NCI-H2227 treated with DMSO at 0.1 percent for 48 hours (cell line): ENCODE measurements around the gene ATXN1.

Experiments
- DNase-seq: peaks from one replicate; lab custom pipeline; 2025; lab: John Stamatoyannopoulos, UW

ATXN1 gene

GRCh38 chr6:16434885-16435284 lies 326.4 kb downstream of the ATXN1 start:
- no peak for DNase-seq

GRCh38 chr6:16433338-16433890 lies 327.8 kb downstream of the ATXN1 start:
- no peak for DNase-seq

GRCh38 chr6:16432075-16433032 lies 328.9 kb downstream of the ATXN1 start:
- no peak for DNase-seq

- no peak for DNase-seq
Measured at GRCh38 chr6:16431106-16431505, 330.2 kb downstream of the ATXN1 start.

- DNase-seq, result no peak
Measured at GRCh38 chr6:16430391-16431089, 330.7 kb downstream of the ATXN1 start.

GRCh38 chr6:16429669-16430068 lies 331.6 kb downstream of the ATXN1 start:
- no peak for DNase-seq

- DNase-seq, result no peak
Measured at GRCh38 chr6:16427124-16427523, 334.1 kb downstream of the ATXN1 start.

- DNase-seq, result no peak
Measured at GRCh38 chr6:16425881-16426615, 335.2 kb downstream of the ATXN1 start.

- DNase-seq, result no peak
Measured at GRCh38 chr6:16421462-16421960, 339.7 kb downstream of the ATXN1 start.

GRCh38 chr6:16420715-16421461 lies 340.4 kb downstream of the ATXN1 start:
- no peak for DNase-seq

- DNase-seq, result no peak
Measured at GRCh38 chr6:16420337-16420714, 340.9 kb downstream of the ATXN1 start.

GRCh38 chr6:16419636-16420336 lies 341.5 kb downstream of the ATXN1 start:
- no peak for DNase-seq

GRCh38 chr6:16418151-16418550 lies 343.1 kb downstream of the ATXN1 start:
- no peak for DNase-seq

GRCh38 chr6:16415677-16416076 lies 345.6 kb downstream of the ATXN1 start:
- no peak for DNase-seq

- DNase-seq, result no peak
Measured at GRCh38 chr6:16414205-16414604, 347.1 kb downstream of the ATXN1 start.

- no peak for DNase-seq
Measured at GRCh38 chr6:16413399-16413798, 347.9 kb downstream of the ATXN1 start.

GRCh38 chr6:16412982-16413381 lies 348.3 kb downstream of the ATXN1 start:
- DNase-seq, result no peak

- DNase-seq, result no peak
Measured at GRCh38 chr6:16412171-16412570, 349.1 kb downstream of the ATXN1 start.

- no peak for DNase-seq
Measured at GRCh38 chr6:16409531-16410441, 351.5 kb downstream of the ATXN1 start.

- DNase-seq, result no peak
Measured at GRCh38 chr6:16408766-16409165, 352.5 kb downstream of the ATXN1 start.
